A549 (cell line): ENCODE data around the gene ATG16L1.

Source experiments
- CTCF ChIP-seq: fragments of >200 bp; sonication (Bioruptor Twin); formaldehyde crosslinking; IDR thresholded peaks from 3 replicates; pipeline ENCODE4 v1.5.1; 2016
- EP300 ChIP-seq, 2 experiments: fragments of >200 bp; sonication (Bioruptor Twin); formaldehyde crosslinking; IDR thresholded peaks; 2 replicates in 1 of 2; 3 replicates in 1 of 2; pipeline ENCODE4 v1.6.1; 2016 to 2017
- HDAC2 ChIP-seq: fragments of 200-600 bp; sonication (generic); IDR thresholded peaks from 2 replicates; pipeline ENCODE4 v1.6.1; 2016
- TF ChIP-seq, protein P1 (sequence below): fragments of 200-600 bp; sonication (generic); IDR thresholded peaks from 2 replicates; pipeline ENCODE4 v1.6.1; 2016; ENCODE audit warnings: antibody characterized with exemption, mild to moderate bottlenecking, moderate library complexity
- TF ChIP-seq, protein P2 (sequence below): fragments of >200 bp; sonication (Bioruptor Twin); formaldehyde crosslinking; IDR thresholded peaks from 2 replicates; pipeline ENCODE4 v1.6.1; 2016

DNA sequence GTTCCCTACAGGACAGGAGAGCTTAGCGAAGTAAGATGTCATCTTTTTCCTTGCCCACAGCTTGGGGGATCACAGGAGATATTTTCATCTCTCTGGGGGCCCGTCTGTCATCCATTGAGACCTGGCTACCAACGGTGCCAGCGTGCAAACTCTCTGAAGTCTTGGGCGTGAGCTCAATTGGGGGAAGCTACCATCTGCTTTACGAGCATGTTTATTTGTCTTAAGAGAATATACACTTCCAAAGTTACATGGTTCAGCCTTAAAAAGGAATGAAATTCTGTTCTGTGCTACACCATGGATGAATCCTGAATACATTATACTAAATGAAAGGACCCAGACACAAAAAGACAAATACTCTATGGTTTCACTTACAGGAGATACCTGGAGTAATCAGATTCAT, 69.7 kb downstream of the ATG16L1 start:
- TF ChIP-seq CTCF (no peak), HDAC2 (no peak), EP300 (IDR thresholded peaks at IDR 0.05) (no peak)
- TF ChIP-seq, protein P1, sequence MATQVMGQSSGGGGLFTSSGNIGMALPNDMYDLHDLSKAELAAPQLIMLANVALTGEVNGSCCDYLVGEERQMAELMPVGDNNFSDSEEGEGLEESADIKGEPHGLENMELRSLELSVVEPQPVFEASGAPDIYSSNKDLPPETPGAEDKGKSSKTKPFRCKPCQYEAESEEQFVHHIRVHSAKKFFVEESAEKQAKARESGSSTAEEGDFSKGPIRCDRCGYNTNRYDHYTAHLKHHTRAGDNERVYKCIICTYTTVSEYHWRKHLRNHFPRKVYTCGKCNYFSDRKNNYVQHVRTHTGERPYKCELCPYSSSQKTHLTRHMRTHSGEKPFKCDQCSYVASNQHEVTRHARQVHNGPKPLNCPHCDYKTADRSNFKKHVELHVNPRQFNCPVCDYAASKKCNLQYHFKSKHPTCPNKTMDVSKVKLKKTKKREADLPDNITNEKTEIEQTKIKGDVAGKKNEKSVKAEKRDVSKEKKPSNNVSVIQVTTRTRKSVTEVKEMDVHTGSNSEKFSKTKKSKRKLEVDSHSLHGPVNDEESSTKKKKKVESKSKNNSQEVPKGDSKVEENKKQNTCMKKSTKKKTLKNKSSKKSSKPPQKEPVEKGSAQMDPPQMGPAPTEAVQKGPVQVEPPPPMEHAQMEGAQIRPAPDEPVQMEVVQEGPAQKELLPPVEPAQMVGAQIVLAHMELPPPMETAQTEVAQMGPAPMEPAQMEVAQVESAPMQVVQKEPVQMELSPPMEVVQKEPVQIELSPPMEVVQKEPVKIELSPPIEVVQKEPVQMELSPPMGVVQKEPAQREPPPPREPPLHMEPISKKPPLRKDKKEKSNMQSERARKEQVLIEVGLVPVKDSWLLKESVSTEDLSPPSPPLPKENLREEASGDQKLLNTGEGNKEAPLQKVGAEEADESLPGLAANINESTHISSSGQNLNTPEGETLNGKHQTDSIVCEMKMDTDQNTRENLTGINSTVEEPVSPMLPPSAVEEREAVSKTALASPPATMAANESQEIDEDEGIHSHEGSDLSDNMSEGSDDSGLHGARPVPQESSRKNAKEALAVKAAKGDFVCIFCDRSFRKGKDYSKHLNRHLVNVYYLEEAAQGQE = no peak
- TF ChIP-seq, protein P2, sequence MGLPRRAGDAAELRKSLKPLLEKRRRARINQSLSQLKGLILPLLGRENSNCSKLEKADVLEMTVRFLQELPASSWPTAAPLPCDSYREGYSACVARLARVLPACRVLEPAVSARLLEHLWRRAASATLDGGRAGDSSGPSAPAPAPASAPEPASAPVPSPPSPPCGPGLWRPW = no peak
